MCF 10A (cell line): ENCODE measurements around the gene FBXO36. TPM values are rescaled to one million over a fixed set of nuclear protein-coding genes. Genes with fewer than 3 reads are reported as not detected.

Experiments used
- BruUV-seq: library from RNA; stranded (reverse); fragments of 400-500 nt; replicated peaks from 2 replicates; lab custom pipeline; 2021; lab: Mats Ljungman, UMichigan
- CTCF ChIA-PET: fragments of 300-600 bp; sonication (Branson Sonifier 250); formaldehyde crosslinking; extraction: SDS; loops from one replicate; lab custom pipeline; 2021; ENCODE audit warnings: antibody characterized with exemption, inconsistent platforms; lab: Yijun Ruan, JAX
- POLR2A ChIA-PET: fragments of 300-600, 350-650 bp; sonication (Branson Sonifier 250); formaldehyde crosslinking; extraction: SDS; loops from one replicate; lab custom pipeline; 2020; ENCODE audit warnings: antibody characterized with exemption, inconsistent platforms; lab: Yijun Ruan, JAX
- DNase-seq: peaks from one replicate; pipeline ENCODE4 v3.0.0-alpha.2; 2018; ENCODE audit not compliant: unreplicated experiment
- H3K27ac Mint-ChIP-seq: one replicate; pipeline ENCODE4 v1.8.0; 2022; ENCODE audit warnings: mild to moderate bottlenecking, low read depth, mixed read lengths; ENCODE audit not compliant: unreplicated experiment
- H3K27me3 Mint-ChIP-seq: one replicate; pipeline ENCODE4 v1.8.0; 2022; ENCODE audit warnings: mixed read lengths; ENCODE audit not compliant: insufficient read depth, unreplicated experiment
- H3K36me3 Mint-ChIP-seq: one replicate; pipeline ENCODE4 v1.8.0; 2022; ENCODE audit warnings: mild to moderate bottlenecking, moderate library complexity, mixed read lengths; ENCODE audit not compliant: insufficient read depth, unreplicated experiment
- H3K4me1 Mint-ChIP-seq: one replicate; pipeline ENCODE4 v1.8.0; 2022; ENCODE audit warnings: mixed read lengths; ENCODE audit not compliant: insufficient read depth, unreplicated experiment
- H3K4me3 Mint-ChIP-seq: one replicate; pipeline ENCODE4 v1.8.0; 2022; ENCODE audit warnings: mild to moderate bottlenecking, moderate library complexity, mixed read lengths; ENCODE audit not compliant: unreplicated experiment
- H3K9me3 Mint-ChIP-seq: one replicate; pipeline ENCODE4 v1.8.0; 2022; ENCODE audit warnings: mixed read lengths; ENCODE audit not compliant: unreplicated experiment
- intact Hi-C: fragments of 100-400 bp; cut with micrococcal nuclease; formaldehyde crosslinking; loops from 2 replicates; pipeline ENCODE4 v1.14.1; 2022
- total RNA-seq: library from RNA; stranded (reverse); gene quantifications from 2 replicates; pipeline ENCODE4 v1.2.3, GENCODE V29; 2022
- TF ChIP-seq, protein P1 (sequence below): fragments of 200-600 bp; IDR thresholded peaks from one replicate; pipeline ENCODE4 v1.8.0; 2022; ENCODE audit warnings: antibody characterized with exemption, mild to moderate bottlenecking; ENCODE audit not compliant: unreplicated experiment

Gene FBXO36
- total RNA-seq, 1 experiment from 2014 or later = 2.2 TPM

DNA sequence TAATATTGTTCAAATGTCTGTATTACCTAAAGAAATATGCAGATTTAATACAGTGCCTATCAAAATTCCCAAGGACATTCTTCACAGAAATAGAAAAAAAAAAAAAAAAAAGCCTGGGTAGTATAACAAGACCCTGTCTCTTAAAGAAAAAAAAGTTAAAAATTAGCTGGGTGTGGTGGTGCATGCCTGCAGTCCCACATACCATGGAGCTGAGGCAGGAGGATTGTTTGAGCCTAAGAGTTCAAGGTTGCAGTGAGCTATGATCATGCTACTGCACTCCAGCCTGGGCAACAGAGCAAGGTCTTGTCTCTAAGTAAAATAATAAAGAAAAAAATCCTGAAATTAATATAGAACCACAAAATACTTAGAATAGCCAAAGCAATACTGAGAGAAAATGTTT is 94.5 kb downstream of the FBXO36 start:
- no peak for DNase-seq
- TF ChIP-seq, protein P1, sequence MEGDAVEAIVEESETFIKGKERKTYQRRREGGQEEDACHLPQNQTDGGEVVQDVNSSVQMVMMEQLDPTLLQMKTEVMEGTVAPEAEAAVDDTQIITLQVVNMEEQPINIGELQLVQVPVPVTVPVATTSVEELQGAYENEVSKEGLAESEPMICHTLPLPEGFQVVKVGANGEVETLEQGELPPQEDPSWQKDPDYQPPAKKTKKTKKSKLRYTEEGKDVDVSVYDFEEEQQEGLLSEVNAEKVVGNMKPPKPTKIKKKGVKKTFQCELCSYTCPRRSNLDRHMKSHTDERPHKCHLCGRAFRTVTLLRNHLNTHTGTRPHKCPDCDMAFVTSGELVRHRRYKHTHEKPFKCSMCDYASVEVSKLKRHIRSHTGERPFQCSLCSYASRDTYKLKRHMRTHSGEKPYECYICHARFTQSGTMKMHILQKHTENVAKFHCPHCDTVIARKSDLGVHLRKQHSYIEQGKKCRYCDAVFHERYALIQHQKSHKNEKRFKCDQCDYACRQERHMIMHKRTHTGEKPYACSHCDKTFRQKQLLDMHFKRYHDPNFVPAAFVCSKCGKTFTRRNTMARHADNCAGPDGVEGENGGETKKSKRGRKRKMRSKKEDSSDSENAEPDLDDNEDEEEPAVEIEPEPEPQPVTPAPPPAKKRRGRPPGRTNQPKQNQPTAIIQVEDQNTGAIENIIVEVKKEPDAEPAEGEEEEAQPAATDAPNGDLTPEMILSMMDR = no peak
- intact Hi-C loops = no loop called here

DNA sequence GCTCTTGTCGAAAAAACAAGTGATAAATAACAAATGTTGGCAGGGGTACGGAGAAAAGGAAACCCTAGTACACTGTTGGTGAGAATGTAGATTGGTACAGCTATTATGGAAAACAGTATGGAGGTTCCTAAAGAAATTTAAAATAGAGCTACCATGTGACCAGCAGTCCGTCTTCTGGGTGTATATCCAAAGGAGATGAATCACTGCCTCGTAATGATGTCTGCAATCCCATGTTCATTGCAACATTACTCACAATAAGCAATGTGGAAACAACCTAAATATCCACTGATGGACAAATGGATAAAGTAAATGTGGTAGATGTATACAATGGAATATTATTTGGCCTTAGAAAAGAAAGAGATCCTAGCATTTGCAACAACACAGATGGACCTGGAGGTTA is 95.8 kb downstream of the FBXO36 start:
- H3K27me3 Mint-ChIP-seq = no peaks in the 10 kb centered on the region
- ChIA-PET CTCF (interaction anchor here (0.9 kb wide), 1 partner anchor 50 kb away, joined by 3 read pairs; no protein-coding TSS in a partner anchor), POLR2A (interaction anchor here (0.7 to 1.0 kb wide), 3 partner anchors 36 to 990 kb away, joined by 3 to 4 read pairs (median 3); no protein-coding TSS in a partner anchor)
- H3K4me3 Mint-ChIP-seq = no peak overlapping the region
- peak; percentile 79 for DNase-seq
- no TSS peak for BruUV-seq
- no peaks in the 10 kb centered on the region for H3K4me1 Mint-ChIP-seq
- intact Hi-C loops = no loop called here
- no peaks in the 10 kb centered on the region for H3K36me3 Mint-ChIP-seq
- no peak overlapping the region for H3K27ac Mint-ChIP-seq
- peaks cover 7% of the 10 kb centered on the region for H3K9me3 Mint-ChIP-seq
- TF ChIP-seq, protein P1 = no peak

More for the DNA sequence above, 94.5 kb downstream of the FBXO36 start:
- POLR2A ChIA-PET = interaction anchor here (1.3 kb wide), 1 partner anchor 51 kb away, joined by 3 read pairs; no protein-coding TSS in a partner anchor
- BruUV-seq = no TSS peak
- Mint-ChIP-seq H3K9me3 (peaks cover 7% of the 10 kb centered on the region), H3K27ac (no peak overlapping the region), H3K27me3 (no peaks in the 10 kb centered on the region), H3K4me3 (no peak overlapping the region), H3K36me3 (no peaks in the 10 kb centered on the region), H3K4me1 (no peaks in the 10 kb centered on the region)
- CTCF ChIA-PET = interaction anchor here (0.6 to 1.2 kb wide), 5 partner anchors 9 to 241 kb away, joined by 3 to 4 read pairs (median 3); no protein-coding TSS in a partner anchor

- Mint-ChIP-seq H3K4me1 (no peaks in the 10 kb centered on the region), H3K36me3 (no peaks in the 10 kb centered on the region)
These were observed 97.4 kb downstream of the FBXO36 start for GRCh38 chr2:230019742-230020141.

GRCh38 chr2:230023313-230023712 is 101.0 kb downstream of the FBXO36 start:
- no peaks in the 10 kb centered on the region for H3K9me3 Mint-ChIP-seq
- intact Hi-C loops = no loop called here
- no peak for DNase-seq
- H3K27ac Mint-ChIP-seq = no peak overlapping the region
- H3K4me3 Mint-ChIP-seq = no peak overlapping the region
- H3K4me1 Mint-ChIP-seq = no peaks in the 10 kb centered on the region
- no peaks in the 10 kb centered on the region for H3K36me3 Mint-ChIP-seq
- H3K27me3 Mint-ChIP-seq = no peaks in the 10 kb centered on the region
- POLR2A ChIA-PET = interaction anchor here (0.9 kb wide), 1 partner anchor 44 kb away, joined by 4 read pairs; no protein-coding TSS in a partner anchor
- no TSS peak for BruUV-seq
- TF ChIP-seq, protein P1 = no peak
- CTCF ChIA-PET = interaction anchor here (0.6 to 1.3 kb wide), 6 partner anchors 15 to 587 kb away, joined by 3 to 5 read pairs (median 4); no protein-coding TSS in a partner anchor

More at GRCh38 chr2:230019742-230020141, 97.4 kb downstream of the FBXO36 start:
- BruUV-seq = no TSS peak
- no peak for DNase-seq
- ChIA-PET POLR2A (interaction anchor here (0.7 kb wide), 1 partner anchor 9 kb away, joined by 4 read pairs; no protein-coding TSS in a partner anchor), CTCF (interaction anchor here (0.9 to 1.3 kb wide), 2 partner anchors 11 to 49 kb away, joined by 3 to 6 read pairs; no protein-coding TSS in a partner anchor)
- H3K9me3 Mint-ChIP-seq = peaks cover 7% of the 10 kb centered on the region
- H3K27me3 Mint-ChIP-seq = no peaks in the 10 kb centered on the region
- H3K4me3 Mint-ChIP-seq = no peak overlapping the region
- no peak overlapping the region for H3K27ac Mint-ChIP-seq
- TF ChIP-seq, protein P1 = no peak
- intact Hi-C loops = no loop called here
